HL-60 (cell line): Measurements from ENCODE around the gene TSHZ1.

Experiments
- DNase-seq, 2 experiments: peaks; one replicate each; pipeline ENCODE4 v3.0.0-alpha.2; 2010 to 2020; ENCODE audit warnings: low read depth in 1 of 2, low spot score in 1 of 2
- H3K27ac ChIP-seq: fragments of 250-450 bp; sonication (Bioruptor Pico); replicated peaks from 2 replicates; pipeline ENCODE4 v1.5.1; 2020; ENCODE audit warnings: mild to moderate bottlenecking, moderate library complexity
- H3K27me3 ChIP-seq: fragments of 250-450 bp; sonication (Bioruptor Pico); 2 replicates; pipeline ENCODE4 v1.5.1; 2021; ENCODE audit warnings: mild to moderate bottlenecking, moderate library complexity; ENCODE audit not compliant: insufficient read depth, poor library complexity, severe bottlenecking
- H3K4me3 ChIP-seq: replicated peaks from 2 replicates; pipeline ENCODE4 v1.5.1; 2011; ENCODE audit warnings: mild to moderate bottlenecking, control low read depth, low read length; ENCODE audit not compliant: insufficient read depth
- GABPA ChIP-seq: IDR thresholded peaks from 2 replicates; pipeline ENCODE4 v1.6.1; 2012; ENCODE audit warnings: low read depth
- POLR2AphosphoS5 ChIP-seq: IDR thresholded peaks from 2 replicates; pipeline ENCODE4 v1.6.1; 2012; ENCODE audit warnings: low read depth
- REST ChIP-seq: IDR thresholded peaks from 2 replicates; pipeline ENCODE4 v1.6.1; 2012; ENCODE audit warnings: low read depth; ENCODE audit not compliant: insufficient replicate concordance
- SPI1 ChIP-seq: IDR thresholded peaks from 2 replicates; pipeline ENCODE4 v1.6.1; 2012; ENCODE audit warnings: low read depth, mild to moderate bottlenecking, borderline replicate concordance
- TF ChIP-seq, protein P1 (sequence below): IDR thresholded peaks from one replicate; pipeline ENCODE4 v1.5.1; 2011; ENCODE audit warnings: low read length, control low read depth, inconsistent platforms; ENCODE audit not compliant: insufficient read depth

TSHZ1 gene

DNA sequence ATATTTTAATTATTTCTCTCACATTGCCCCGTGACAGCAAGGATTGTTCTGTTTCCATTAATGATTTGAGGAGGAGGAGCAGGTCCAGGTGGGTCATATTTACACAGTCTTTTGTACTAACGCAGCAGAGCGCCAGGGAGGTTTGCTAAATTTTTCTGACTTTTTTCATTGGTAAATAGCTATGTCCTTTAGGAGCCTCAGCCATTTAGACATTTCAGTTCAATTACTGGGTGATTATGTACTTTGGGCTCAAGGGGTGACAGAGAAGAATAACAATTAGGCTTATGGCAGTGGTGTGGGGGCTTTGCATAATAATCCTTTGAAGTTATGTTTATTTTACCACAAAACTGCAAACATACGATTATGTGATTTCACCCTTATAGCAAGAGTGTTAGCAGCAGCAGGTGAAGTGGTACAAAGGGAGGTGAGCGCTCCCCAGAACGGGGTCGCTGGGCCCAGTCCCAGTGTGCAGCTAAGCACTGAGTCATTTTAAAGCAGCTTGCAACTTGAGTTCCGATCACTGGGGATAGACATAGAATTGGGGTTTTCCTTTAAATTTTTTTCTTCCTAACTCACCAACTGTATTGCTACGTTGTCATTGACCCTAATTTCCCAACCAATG is 80.3 kb downstream of the TSHZ1 start:
- TF ChIP-seq SPI1 (no peak), REST (no peak), POLR2AphosphoS5 (no peak), GABPA (no peak)
- TF ChIP-seq, protein P1, sequence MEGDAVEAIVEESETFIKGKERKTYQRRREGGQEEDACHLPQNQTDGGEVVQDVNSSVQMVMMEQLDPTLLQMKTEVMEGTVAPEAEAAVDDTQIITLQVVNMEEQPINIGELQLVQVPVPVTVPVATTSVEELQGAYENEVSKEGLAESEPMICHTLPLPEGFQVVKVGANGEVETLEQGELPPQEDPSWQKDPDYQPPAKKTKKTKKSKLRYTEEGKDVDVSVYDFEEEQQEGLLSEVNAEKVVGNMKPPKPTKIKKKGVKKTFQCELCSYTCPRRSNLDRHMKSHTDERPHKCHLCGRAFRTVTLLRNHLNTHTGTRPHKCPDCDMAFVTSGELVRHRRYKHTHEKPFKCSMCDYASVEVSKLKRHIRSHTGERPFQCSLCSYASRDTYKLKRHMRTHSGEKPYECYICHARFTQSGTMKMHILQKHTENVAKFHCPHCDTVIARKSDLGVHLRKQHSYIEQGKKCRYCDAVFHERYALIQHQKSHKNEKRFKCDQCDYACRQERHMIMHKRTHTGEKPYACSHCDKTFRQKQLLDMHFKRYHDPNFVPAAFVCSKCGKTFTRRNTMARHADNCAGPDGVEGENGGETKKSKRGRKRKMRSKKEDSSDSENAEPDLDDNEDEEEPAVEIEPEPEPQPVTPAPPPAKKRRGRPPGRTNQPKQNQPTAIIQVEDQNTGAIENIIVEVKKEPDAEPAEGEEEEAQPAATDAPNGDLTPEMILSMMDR: no peak
- no peak overlapping the region for H3K4me3 ChIP-seq
- no peaks in the 10 kb centered on the region for H3K27me3 ChIP-seq
- no peak overlapping the region for H3K27ac ChIP-seq
- DNase-seq: no peak

DNA sequence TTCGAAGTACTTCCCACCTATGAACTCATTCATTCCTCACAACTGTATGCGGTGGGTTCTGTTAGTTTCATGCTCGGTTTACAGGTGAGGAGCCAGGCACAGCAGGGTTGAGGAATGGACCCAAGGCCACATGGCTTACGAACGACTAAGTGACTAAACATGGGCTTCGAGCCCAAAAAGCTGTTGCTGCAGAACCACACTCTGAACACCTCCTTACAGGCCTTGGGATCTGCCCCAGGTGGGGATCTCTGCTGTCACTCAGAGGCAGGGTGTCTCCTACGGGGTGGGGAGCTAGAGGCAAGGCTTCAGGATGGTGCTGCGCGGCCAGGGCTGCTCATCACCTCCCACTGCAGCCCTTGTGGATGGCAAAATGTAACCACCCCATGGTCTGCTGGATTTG is 80.9 kb downstream of the TSHZ1 start:
- no peaks in the 10 kb centered on the region for H3K27me3 ChIP-seq
- H3K27ac ChIP-seq: no peak overlapping the region
- TF ChIP-seq REST: no peak
- TF ChIP-seq GABPA: no peak
- no peak for TF ChIP-seq POLR2AphosphoS5
- TF ChIP-seq, protein P1: no peak
- no peak for TF ChIP-seq SPI1
- no peak for DNase-seq
- no peak overlapping the region for H3K4me3 ChIP-seq

- no peak for DNase-seq
- H3K27ac ChIP-seq: no peak overlapping the region
- TF ChIP-seq GABPA (no peak), SPI1 (no peak), POLR2AphosphoS5 (no peak), REST (no peak)
- TF ChIP-seq, protein P1: no peak
- no peaks in the 10 kb centered on the region for H3K27me3 ChIP-seq
- no peak overlapping the region for H3K4me3 ChIP-seq
These were observed 83.0 kb downstream of the TSHZ1 start for GRCh38 chr18:75293591-75293990.
